Measurements from ENCODE around the gene PLPP1.

- TF ChIP-seq POLR2A (IDR thresholded peaks at IDR 0.05; ENCODE audit: low read length) (no peak), GATA1 (IDR thresholded peaks at IDR 0.05; ENCODE audit: low read depth, low read length) (no peak)
Observed at GRCh38 chr5:55441107-55441771, 93.5 kb downstream of the PLPP1 start.
